H54 (cell line): Measurements from ENCODE around the gene IRF2.
"Not testable (repeated sequence)": the region's sequence is repeated elsewhere in the genome, so short reads cannot be mapped to it uniquely, and the experiment has no call there.

Experiments
- DNase-seq: peaks from one replicate; pipeline ENCODE4 v3.0.0; 2011; ENCODE audit warnings: low spot score, mixed read lengths; ENCODE audit not compliant: insufficient read length
- FAIRE-seq: peaks from 3 replicates; lab custom pipeline; 2011; peaks lifted over from hg19 to GRCh38; lab: Jason Lieb, UNC
- POLR2A ChIP-seq: IDR thresholded peaks from 2 replicates; pipeline ENCODE4 v1.6.1; 2011; ENCODE audit warnings: low read depth, mild to moderate bottlenecking, low read length

IRF2 gene

GRCh38 chr4:184384056-184384809 lies 90.1 kb downstream of the IRF2 start:
- FAIRE-seq = no peak
- no peak for TF ChIP-seq POLR2A
- DNase-seq = peak; percentile 10

- DNase-seq (peak; percentile 40), FAIRE-seq (no peak)
- no peak for TF ChIP-seq POLR2A
Observed at GRCh38 chr4:184383497-184384055, 90.8 kb downstream of the IRF2 start.

GRCh38 chr4:184382189-184382846 lies 92.0 kb downstream of the IRF2 start:
- FAIRE-seq (no peak), DNase-seq (no peak)
- TF ChIP-seq POLR2A = no peak

GRCh38 chr4:184380707-184381106 lies 93.6 kb downstream of the IRF2 start:
- FAIRE-seq (no peak), DNase-seq (no peak)
- no peak for TF ChIP-seq POLR2A

- not testable (repeated sequence) for DNase-seq, FAIRE-seq
Observed at GRCh38 chr4:184380214-184380613, 94.1 kb downstream of the IRF2 start.

GRCh38 chr4:184376923-184377322 lies 97.4 kb downstream of the IRF2 start:
- TF ChIP-seq POLR2A = no peak
- FAIRE-seq (no peak), DNase-seq (no peak)

- no peak for DNase-seq
- FAIRE-seq = no peak
Observed at GRCh38 chr4:184376126-184376838, 98.1 kb downstream of the IRF2 start.

GRCh38 chr4:184375623-184376022 lies 98.7 kb downstream of the IRF2 start:
- not testable (repeated sequence) for DNase-seq, FAIRE-seq

More at GRCh38 chr4:184376126-184376838, 98.1 kb downstream of the IRF2 start:
- no peak for TF ChIP-seq POLR2A

- FAIRE-seq = no peak
- TF ChIP-seq POLR2A = no peak
- no peak for DNase-seq
Observed at GRCh38 chr4:184375027-184375426, 99.3 kb downstream of the IRF2 start.

GRCh38 chr4:184373886-184374405 lies 100.4 kb downstream of the IRF2 start:
- no peak for FAIRE-seq
- no peak for DNase-seq
- TF ChIP-seq POLR2A = no peak

- no peak for DNase-seq
- no peak for TF ChIP-seq POLR2A
- FAIRE-seq = no peak
Observed at GRCh38 chr4:184371390-184371787, 103.0 kb downstream of the IRF2 start.

GRCh38 chr4:184370711-184371389 lies 103.5 kb downstream of the IRF2 start:
- no peak for FAIRE-seq
- TF ChIP-seq POLR2A = no peak
- no peak for DNase-seq

- TF ChIP-seq POLR2A = no peak
- no peak for FAIRE-seq
Observed at GRCh38 chr4:184369871-184370270, 104.5 kb downstream of the IRF2 start.

More at GRCh38 chr4:184369871-184370270, 104.5 kb downstream of the IRF2 start:
- no peak for DNase-seq
